GM12874 (cell line): ENCODE results near the gene SCEL.

Experiments used
- CTCF ChIP-seq: IDR thresholded peaks from 2 replicates; pipeline ENCODE4 v1.5.1; 2011; ENCODE audit warnings: low read depth, mild to moderate bottlenecking, control low read depth, low read length, moderate library complexity; ENCODE audit not compliant: insufficient read depth

SCEL gene

GRCh38 chr13:77530875-77531274 lies 4.6 kb upstream of the SCEL start:
- no peak for TF ChIP-seq CTCF

GRCh38 chr13:77532983-77533382 lies 2.5 kb upstream of the SCEL start:
- TF ChIP-seq CTCF, result no peak

GRCh38 chr13:77533875-77534788 lies 1.4 kb upstream of the SCEL start:
- no peak for TF ChIP-seq CTCF

GRCh38 chr13:77536358-77536757 lies 852 bp downstream of the SCEL start:
- TF ChIP-seq CTCF, result no peak

- TF ChIP-seq CTCF, result no peak
These were observed 1.9 kb downstream of the SCEL start for GRCh38 chr13:77537289-77537919.

- TF ChIP-seq CTCF, result no peak
These were observed 8.2 kb downstream of the SCEL start for GRCh38 chr13:77543711-77544110.

GRCh38 chr13:77544355-77544754 lies 8.8 kb downstream of the SCEL start:
- TF ChIP-seq CTCF, result no peak
